ENCODE results near the gene ERVFRD-1.

ERVFRD-1 gene

DNA sequence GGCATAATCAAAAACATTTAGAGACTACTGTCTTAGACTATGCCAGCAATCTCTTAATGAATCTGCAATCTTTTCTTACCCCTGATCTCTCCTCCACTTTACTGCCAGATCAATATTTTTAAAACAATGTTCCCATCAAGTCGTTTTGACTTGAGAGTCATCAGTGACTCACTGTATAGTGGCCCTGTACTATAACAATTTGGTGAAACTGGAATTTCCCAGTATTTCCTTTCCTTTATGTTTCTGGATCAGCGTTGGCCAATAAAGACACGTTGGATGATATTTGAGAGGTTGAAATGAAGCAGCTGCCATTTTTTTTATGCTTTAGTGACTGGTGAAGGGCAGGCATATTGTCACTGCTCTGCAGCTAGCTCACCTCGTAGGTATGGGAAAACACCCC, 28.0 kb downstream of the ERVFRD-1 start:
- no peak overlapping the region for H3K4me3 ChIP-seq (ENCODE audit: low read depth, low read length)
- in situ Hi-C loops (cut with HindIII; ENCODE audit: low pct_ligation_motif_present, low sequenced_read_pairs): no loop called here
- TF ChIP-seq, protein P1, sequence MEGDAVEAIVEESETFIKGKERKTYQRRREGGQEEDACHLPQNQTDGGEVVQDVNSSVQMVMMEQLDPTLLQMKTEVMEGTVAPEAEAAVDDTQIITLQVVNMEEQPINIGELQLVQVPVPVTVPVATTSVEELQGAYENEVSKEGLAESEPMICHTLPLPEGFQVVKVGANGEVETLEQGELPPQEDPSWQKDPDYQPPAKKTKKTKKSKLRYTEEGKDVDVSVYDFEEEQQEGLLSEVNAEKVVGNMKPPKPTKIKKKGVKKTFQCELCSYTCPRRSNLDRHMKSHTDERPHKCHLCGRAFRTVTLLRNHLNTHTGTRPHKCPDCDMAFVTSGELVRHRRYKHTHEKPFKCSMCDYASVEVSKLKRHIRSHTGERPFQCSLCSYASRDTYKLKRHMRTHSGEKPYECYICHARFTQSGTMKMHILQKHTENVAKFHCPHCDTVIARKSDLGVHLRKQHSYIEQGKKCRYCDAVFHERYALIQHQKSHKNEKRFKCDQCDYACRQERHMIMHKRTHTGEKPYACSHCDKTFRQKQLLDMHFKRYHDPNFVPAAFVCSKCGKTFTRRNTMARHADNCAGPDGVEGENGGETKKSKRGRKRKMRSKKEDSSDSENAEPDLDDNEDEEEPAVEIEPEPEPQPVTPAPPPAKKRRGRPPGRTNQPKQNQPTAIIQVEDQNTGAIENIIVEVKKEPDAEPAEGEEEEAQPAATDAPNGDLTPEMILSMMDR (IDR thresholded peaks at IDR 0.05; ENCODE audit: low read depth, low read length, missing control alignments): no peak
- no peaks in the 10 kb centered on the region for H3K27me3 ChIP-seq (replicated peaks)
- H3K36me3 ChIP-seq (replicated peaks): no peaks in the 10 kb centered on the region
- DNase-seq: peak; percentile 48
- H3K27ac ChIP-seq: peak overlapping the region; percentile 9

DNA sequence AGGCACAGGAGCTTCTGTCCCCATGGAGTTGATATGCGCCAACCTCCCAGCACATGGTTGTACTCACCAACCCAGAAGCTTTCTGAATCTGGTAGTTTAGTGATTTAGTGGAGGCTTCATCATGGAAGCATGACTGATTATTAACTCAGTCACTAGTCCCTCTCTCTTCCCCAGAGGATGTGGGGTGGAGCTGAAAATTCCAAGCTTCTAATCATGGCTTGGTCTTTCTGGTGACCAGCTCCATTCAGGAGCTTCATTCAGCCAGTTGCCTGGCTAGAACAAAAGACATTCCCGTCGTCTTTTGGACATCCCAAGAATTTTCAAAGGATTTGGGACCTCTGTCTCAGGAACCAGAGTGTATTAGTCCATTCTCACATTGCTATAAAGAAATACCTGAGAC, 31.2 kb downstream of the ERVFRD-1 start:
- in situ Hi-C loops (cut with HindIII; ENCODE audit: low pct_ligation_motif_present, low sequenced_read_pairs): no loop called here
- DNase-seq: no peak
- TF ChIP-seq, protein P1 (IDR thresholded peaks at IDR 0.05; ENCODE audit: low read depth, low read length, missing control alignments): no peak
- Histone ChIP-seq H3K4me3 (ENCODE audit: low read depth, low read length) (no peak overlapping the region), H3K27me3 (replicated peaks) (no peaks in the 10 kb centered on the region), H3K27ac (no peak overlapping the region), H3K36me3 (replicated peaks) (no peaks in the 10 kb centered on the region)

- H3K27ac ChIP-seq: no peak overlapping the region
- TF ChIP-seq, protein P1 (IDR thresholded peaks at IDR 0.05; ENCODE audit: low read depth, low read length, missing control alignments): no peak
- H3K4me3 ChIP-seq (ENCODE audit: low read depth, low read length): no peak overlapping the region
- in situ Hi-C loops (cut with HindIII; ENCODE audit: low pct_ligation_motif_present, low sequenced_read_pairs): no loop called here
- H3K36me3 ChIP-seq (replicated peaks): no peaks in the 10 kb centered on the region
- DNase-seq: no peak
- H3K27me3 ChIP-seq (replicated peaks): no peaks in the 10 kb centered on the region
Observed at GRCh38 chr6:11078266-11078665, 33.3 kb downstream of the ERVFRD-1 start.

- H3K4me3 ChIP-seq (ENCODE audit: low read depth, low read length): no peak overlapping the region
- no peaks in the 10 kb centered on the region for H3K36me3 ChIP-seq (replicated peaks)
- in situ Hi-C loops (cut with HindIII; ENCODE audit: low pct_ligation_motif_present, low sequenced_read_pairs): no loop called here
- H3K27ac ChIP-seq: no peak overlapping the region
- TF ChIP-seq, protein P1 (IDR thresholded peaks at IDR 0.05; ENCODE audit: low read depth, low read length, missing control alignments): no peak
- DNase-seq: no peak
- H3K27me3 ChIP-seq (replicated peaks): no peaks in the 10 kb centered on the region
Observed at GRCh38 chr6:11076540-11076939, 35.0 kb downstream of the ERVFRD-1 start.

DNA sequence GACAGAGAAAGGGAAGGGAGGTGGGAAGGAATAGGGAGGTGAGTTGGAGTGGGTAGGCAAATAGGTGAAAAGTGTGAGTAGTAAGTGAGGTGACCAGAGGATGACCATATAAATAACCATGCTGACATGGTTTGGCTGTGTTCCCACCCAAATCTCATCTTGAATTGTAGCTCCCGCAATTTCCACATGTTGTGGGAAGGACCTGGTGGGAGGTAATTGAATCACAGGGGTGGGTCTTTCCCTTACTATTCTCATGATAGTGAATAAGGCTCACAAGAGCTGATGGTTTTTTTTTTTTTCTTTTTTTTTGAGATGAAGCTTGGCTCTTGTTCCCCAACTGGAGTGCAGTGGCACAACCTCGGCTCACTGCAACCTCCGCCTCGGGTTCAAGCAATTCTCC, 39.4 kb downstream of the ERVFRD-1 start:
- Histone ChIP-seq H3K4me3 (ENCODE audit: low read depth, low read length) (no peak overlapping the region), H3K36me3 (replicated peaks) (no peaks in the 10 kb centered on the region), H3K27ac (no peak overlapping the region), H3K27me3 (replicated peaks) (no peaks in the 10 kb centered on the region)
- no peak for DNase-seq
- TF ChIP-seq, protein P1 (IDR thresholded peaks at IDR 0.05; ENCODE audit: low read depth, low read length, missing control alignments): no peak
- in situ Hi-C loops (cut with HindIII; ENCODE audit: low pct_ligation_motif_present, low sequenced_read_pairs): no loop called here

GRCh38 chr6:11069760-11070159, 41.8 kb downstream of the ERVFRD-1 start:
- Histone ChIP-seq H3K27me3 (replicated peaks) (no peaks in the 10 kb centered on the region), H3K4me3 (ENCODE audit: low read depth, low read length) (no peak overlapping the region), H3K27ac (no peak overlapping the region), H3K36me3 (replicated peaks) (no peaks in the 10 kb centered on the region)
- in situ Hi-C loops (cut with HindIII; ENCODE audit: low pct_ligation_motif_present, low sequenced_read_pairs): no loop called here
- TF ChIP-seq, protein P1 (IDR thresholded peaks at IDR 0.05; ENCODE audit: low read depth, low read length, missing control alignments): no peak
- DNase-seq: no peak

Data from brain microvascular endothelial cell (primary cell).